ENCODE measurements around the gene GPBP1L1.

- TF ChIP-seq CTCF (IDR thresholded peaks at IDR 0.05) (no peak), POLR2A (IDR thresholded peaks at IDR 0.05) (no peak), EP300 (IDR thresholded peaks at IDR 0.05) (no peak)
Observed at GRCh38 chr1:45658171-45658570, 28.2 kb downstream of the GPBP1L1 start.

Measured in ovary (tissue), 3 donors.